DND-41 (cell line): ENCODE data around the gene LPAR2.
"Not testable (repeated sequence)": the region's sequence is repeated elsewhere in the genome, so short reads cannot be mapped to it uniquely, and the experiment has no call there.

Source experiments
- ATAC-seq: fragments of 200-7000 bp; cut with Tn5 transposase; 3 replicates; pipeline ENCODE4 v1.9.1; 2021; ENCODE audit warnings: low read depth; ENCODE audit not compliant: insufficient read depth
- DNase-seq: peaks from one replicate; pipeline ENCODE4 v3.0.0-alpha.2; 2020
- H2AFZ ChIP-seq: 2 replicates; pipeline ENCODE4 v1.6.0; 2012; ENCODE audit warnings: low read depth, low read length
- H3K27ac ChIP-seq: 2 replicates; pipeline ENCODE4 v1.5.1; 2012; ENCODE audit warnings: low read length, inconsistent platforms
- H3K27me3 ChIP-seq: fragments of 200-600 bp; sonication (generic); 2 replicates; pipeline ENCODE4 v1.6.0; 2012; ENCODE audit warnings: low read length, mild to moderate bottlenecking, inconsistent platforms; ENCODE audit not compliant: insufficient read depth, poor library complexity
- H3K36me3 ChIP-seq: 2 replicates; pipeline ENCODE4 v1.5.1; 2012; ENCODE audit warnings: low read length, inconsistent platforms; ENCODE audit not compliant: insufficient read depth
- H3K4me1 ChIP-seq: 2 replicates; pipeline ENCODE4 v1.5.1; 2012; ENCODE audit warnings: mild to moderate bottlenecking, low read length; ENCODE audit not compliant: insufficient read depth
- H3K4me2 ChIP-seq: 2 replicates; pipeline ENCODE4 v1.6.0; 2012; ENCODE audit warnings: mild to moderate bottlenecking, moderate library complexity, low read length, inconsistent platforms; ENCODE audit not compliant: insufficient read depth
- H3K4me3 ChIP-seq, 2 experiments: fragments of 200-600 bp in 1 of 2; shearing (Covaris generic) in 1 of 2; 2 replicates each; pipeline ENCODE4 v1.5.1; 2012 to 2016; ENCODE audit warnings: inconsistent platforms in 2 of 2, low read length in 2 of 2, mild to moderate bottlenecking in 2 of 2, low read depth in 1 of 2, moderate library complexity in 1 of 2
- H3K79me2 ChIP-seq: 2 replicates; pipeline ENCODE4 v1.6.0; 2012; ENCODE audit warnings: low read length, inconsistent platforms; ENCODE audit not compliant: insufficient read depth
- H3K9ac ChIP-seq: 2 replicates; pipeline ENCODE4 v1.6.0; 2012; ENCODE audit warnings: low read depth, mild to moderate bottlenecking, inconsistent platforms, low read length, moderate library complexity
- H3K9me3 ChIP-seq: 2 replicates; pipeline ENCODE4 v1.5.1; 2012; ENCODE audit warnings: low read length, moderate library complexity, mild to moderate bottlenecking, inconsistent platforms; ENCODE audit not compliant: insufficient read depth, severe bottlenecking
- H4K20me1 ChIP-seq: 2 replicates; pipeline ENCODE4 v1.6.0; 2012; ENCODE audit warnings: low read length; ENCODE audit not compliant: insufficient read depth
- CTCF ChIP-seq: IDR thresholded peaks from 2 replicates; pipeline ENCODE4 v1.5.1; 2012; ENCODE audit warnings: borderline replicate concordance, low read length, moderate library complexity, mild to moderate bottlenecking; ENCODE audit not compliant: poor library complexity, severe bottlenecking; ENCODE audit errors: extremely low read depth
- EZH2 ChIP-seq: IDR thresholded peaks from 3 replicates; pipeline ENCODE4 v1.6.1; 2012; ENCODE audit warnings: borderline replicate concordance, low read depth, mild to moderate bottlenecking, moderate library complexity, low read length, inconsistent platforms; ENCODE audit not compliant: severe bottlenecking

LPAR2 gene

DNA sequence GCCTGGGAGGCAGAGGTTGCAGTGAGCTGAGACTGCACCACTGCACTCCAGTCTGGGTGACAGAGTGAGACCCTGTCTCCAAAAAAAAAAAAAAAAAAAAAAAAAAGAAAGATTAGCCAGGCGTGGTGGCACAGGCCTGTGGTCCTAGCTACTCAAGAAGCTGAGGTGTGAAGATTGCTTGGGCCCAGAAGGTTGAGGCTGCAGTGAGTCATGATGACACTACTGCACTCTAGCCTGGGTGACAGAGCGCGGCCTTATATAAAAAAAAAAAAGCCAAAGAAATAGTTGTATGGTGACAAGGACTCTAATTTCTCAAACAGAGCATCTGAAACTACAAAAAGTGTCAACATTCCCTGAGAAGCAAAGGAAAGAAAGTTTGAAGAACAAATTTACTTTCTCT lies 12.9 kb downstream of the LPAR2 start:
- Histone ChIP-seq H3K9me3 (no peaks in the 10 kb centered on the region), H3K36me3 (no peaks in the 10 kb centered on the region), H3K27me3 (no peaks in the 10 kb centered on the region), H3K27ac (no peak overlapping the region), H4K20me1 (no peaks in the 10 kb centered on the region), H3K4me1 (peaks cover 31% of the 10 kb centered on the region), H3K4me2 (no peak overlapping the region), H3K79me2 (peaks cover 31% of the 10 kb centered on the region), H3K4me3 (no peak overlapping the region), H2AFZ (no peak overlapping the region), H3K9ac (no peak overlapping the region)
- no peak for DNase-seq
- ATAC-seq: no peak
- TF ChIP-seq CTCF: no peak
- TF ChIP-seq EZH2: no peak

DNA sequence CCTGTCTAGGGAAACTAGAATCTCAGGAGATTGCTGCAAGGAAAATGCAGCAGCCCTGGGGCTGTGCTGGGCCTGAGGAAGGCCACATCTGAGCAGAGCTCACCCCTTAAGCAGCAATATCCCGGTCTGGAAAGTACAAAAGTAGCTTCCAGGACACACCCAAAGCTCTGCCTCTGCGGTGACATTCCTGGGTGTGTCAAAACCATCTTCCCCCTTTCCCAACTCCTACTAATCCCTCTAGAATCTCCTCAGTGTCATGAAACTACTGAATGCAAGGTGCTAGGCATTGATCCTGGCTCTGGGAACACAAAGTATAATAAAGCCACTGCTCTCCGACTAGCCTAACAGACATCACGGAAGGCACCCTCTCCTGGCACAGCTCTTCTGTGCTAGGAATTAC lies 14.5 kb downstream of the LPAR2 start:
- Histone ChIP-seq H3K9ac (no peak overlapping the region), H3K4me3 (no peak overlapping the region), H3K4me1 (peaks cover 24% of the 10 kb centered on the region)

DNA sequence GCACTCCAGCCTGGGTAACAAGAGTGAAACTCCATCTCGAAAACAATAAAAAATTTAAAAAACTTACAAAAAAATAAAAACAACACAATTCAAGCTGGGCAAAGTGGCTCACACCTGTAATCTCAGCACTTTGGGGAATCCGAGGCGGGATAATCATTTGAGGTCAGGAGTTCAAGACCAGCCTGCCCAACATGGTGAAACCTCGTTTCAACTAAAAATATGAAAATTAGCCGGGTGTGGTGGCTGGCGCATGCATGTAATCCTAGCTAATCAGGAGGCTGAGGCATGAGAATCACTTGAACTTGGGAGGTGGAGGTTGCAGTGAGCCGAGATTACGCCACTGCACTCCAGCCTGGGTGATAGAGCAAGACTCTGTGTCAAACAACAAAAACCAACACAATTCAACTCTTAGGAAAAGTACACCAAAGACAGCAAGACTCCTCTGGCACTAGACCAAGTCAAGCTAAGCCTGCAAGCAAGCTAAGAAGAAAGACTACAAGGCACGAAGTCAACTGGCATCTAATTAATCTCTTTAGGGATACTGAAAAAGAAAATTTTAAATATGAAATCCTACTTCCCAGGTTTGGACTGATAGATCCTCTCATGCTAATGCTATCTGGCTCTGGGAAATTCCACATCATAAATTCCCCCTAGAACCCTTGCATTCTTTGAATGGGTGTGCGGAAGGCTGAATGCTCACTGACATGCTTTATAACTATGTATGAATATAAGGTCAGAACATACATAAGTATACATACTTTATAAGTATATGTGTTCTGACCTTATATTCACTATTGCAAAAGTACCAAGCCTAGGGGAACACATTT lies 17.4 kb downstream of the LPAR2 start:
- Histone ChIP-seq H2AFZ (no peak overlapping the region), H3K9ac (no peak overlapping the region), H3K27me3 (no peaks in the 10 kb centered on the region), H3K27ac (no peak overlapping the region), H3K4me2 (no peak overlapping the region), H4K20me1 (no peaks in the 10 kb centered on the region), H3K9me3 (no peaks in the 10 kb centered on the region), H3K4me3 (no peak overlapping the region), H3K4me1 (peaks cover 13% of the 10 kb centered on the region), H3K79me2 (peaks cover 11% of the 10 kb centered on the region; the same call in 1 of the 2 replicates), H3K36me3 (peaks cover 3% of the 10 kb centered on the region; the same call in 1 of the 2 replicates)
- DNase-seq (no peak), ATAC-seq (no peak)
- TF ChIP-seq CTCF (no peak), EZH2 (no peak)

More for the DNA sequence above, 14.5 kb downstream of the LPAR2 start:
- Histone ChIP-seq H3K27ac (no peak overlapping the region), H4K20me1 (no peaks in the 10 kb centered on the region), H3K79me2 (peaks cover 32% of the 10 kb centered on the region), H3K9me3 (no peaks in the 10 kb centered on the region), H2AFZ (no peak overlapping the region), H3K36me3 (peaks cover 2% of the 10 kb centered on the region; the same call in 1 of the 2 replicates), H3K27me3 (no peaks in the 10 kb centered on the region), H3K4me2 (no peak overlapping the region)
- DNase-seq: no peak
- no peak for ATAC-seq
- TF ChIP-seq EZH2: no peak
- no peak for TF ChIP-seq CTCF

GRCh38 chr19:19606686-19607085 lies 21.3 kb downstream of the LPAR2 start:
- Histone ChIP-seq H3K27ac (peak overlapping the region; percentile 61), H3K4me1 (peaks cover 13% of the 10 kb centered on the region)
- not testable (repeated sequence) for H3K9me3 ChIP-seq, H3K36me3 ChIP-seq, ATAC-seq, H3K4me2 ChIP-seq, H3K9ac ChIP-seq, H4K20me1 ChIP-seq, H3K4me3 ChIP-seq, H3K79me2 ChIP-seq, DNase-seq, H2AFZ ChIP-seq, H3K27me3 ChIP-seq
